T-helper 1 cell treated with Interleukin-12 subunit alpha and Interleukin-12 subunit beta and Interleukin-4 antibody, amounts not matched to agents 30 μg/mL and 1 μg/mL, for 36 hours (primary cell): ENCODE data around the gene BICRA.
"Not testable (repeated sequence)": the region's sequence is repeated elsewhere in the genome, so short reads cannot be mapped to it uniquely, and the experiment has no call there.

Experiments
- H3K27ac Mint-ChIP-seq: one replicate; pipeline ENCODE4 v1.8.0; 2021; ENCODE audit warnings: mild to moderate bottlenecking, mixed read lengths
- H3K27me3 Mint-ChIP-seq: one replicate; pipeline ENCODE4 v1.8.0; 2021; ENCODE audit warnings: low read depth, mixed read lengths
- H3K36me3 Mint-ChIP-seq: one replicate; pipeline ENCODE4 v1.8.0; 2021; ENCODE audit warnings: low read depth, mixed read lengths
- H3K4me1 Mint-ChIP-seq: one replicate; pipeline ENCODE4 v1.8.0; 2021; ENCODE audit warnings: low read depth, mixed read lengths
- H3K4me3 Mint-ChIP-seq: one replicate; pipeline ENCODE4 v1.8.0; 2021; ENCODE audit warnings: mild to moderate bottlenecking, moderate library complexity, mixed read lengths
- H3K9me3 Mint-ChIP-seq: one replicate; pipeline ENCODE4 v1.8.0; 2021; ENCODE audit warnings: mixed read lengths

BICRA gene

DNA sequence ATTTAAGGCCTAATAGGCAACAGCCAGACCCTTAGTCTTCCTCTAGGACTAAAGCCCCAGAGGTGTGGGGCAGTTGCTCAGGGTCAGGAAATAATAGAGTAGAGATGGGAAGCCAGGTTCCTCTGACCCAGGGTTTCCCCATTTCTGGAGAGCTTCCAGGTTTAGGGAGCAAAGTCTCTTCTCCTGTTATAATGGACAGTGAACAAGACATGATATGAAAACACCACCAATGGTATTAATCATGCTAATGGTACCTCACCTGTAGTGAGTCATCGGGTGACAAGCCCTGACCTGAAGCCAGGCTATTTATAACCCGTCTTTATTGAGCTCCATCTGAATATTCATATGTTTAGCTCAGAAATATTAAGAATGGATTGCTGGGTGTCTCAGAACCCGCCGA, 24.6 kb downstream of the BICRA start:
- peaks cover 9% of the 10 kb centered on the region for H3K4me1 Mint-ChIP-seq
- no peak overlapping the region for H3K27ac Mint-ChIP-seq
- no peaks in the 10 kb centered on the region for H3K9me3 Mint-ChIP-seq
- H3K36me3 Mint-ChIP-seq, result peaks cover 5% of the 10 kb centered on the region
- no peak overlapping the region for H3K4me3 Mint-ChIP-seq
- H3K27me3 Mint-ChIP-seq, result no peaks in the 10 kb centered on the region

DNA sequence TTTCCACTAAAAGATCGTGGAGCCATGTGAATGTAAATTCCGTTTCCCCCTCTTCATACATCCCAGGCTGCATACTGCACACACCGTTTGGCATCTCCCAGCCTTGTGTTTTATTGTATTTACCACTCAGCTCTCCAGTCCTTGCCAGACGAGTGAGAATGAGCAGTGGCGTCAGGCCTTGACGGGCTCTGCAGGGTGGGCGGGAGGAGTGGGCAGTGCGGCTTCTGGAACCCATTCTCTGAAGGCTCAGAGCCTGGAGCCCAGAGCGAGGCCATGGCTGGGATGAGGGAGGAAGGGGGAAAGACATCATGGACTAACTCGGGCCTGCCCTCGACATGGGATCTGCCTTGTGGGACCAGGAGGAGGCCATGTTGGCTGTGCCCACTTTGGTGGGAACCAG, 25.1 kb downstream of the BICRA start:
- Mint-ChIP-seq H3K4me1 (peaks cover 9% of the 10 kb centered on the region), H3K4me3 (no peak overlapping the region), H3K27me3 (no peaks in the 10 kb centered on the region), H3K9me3 (no peaks in the 10 kb centered on the region), H3K27ac (no peak overlapping the region), H3K36me3 (peaks cover 5% of the 10 kb centered on the region)

DNA sequence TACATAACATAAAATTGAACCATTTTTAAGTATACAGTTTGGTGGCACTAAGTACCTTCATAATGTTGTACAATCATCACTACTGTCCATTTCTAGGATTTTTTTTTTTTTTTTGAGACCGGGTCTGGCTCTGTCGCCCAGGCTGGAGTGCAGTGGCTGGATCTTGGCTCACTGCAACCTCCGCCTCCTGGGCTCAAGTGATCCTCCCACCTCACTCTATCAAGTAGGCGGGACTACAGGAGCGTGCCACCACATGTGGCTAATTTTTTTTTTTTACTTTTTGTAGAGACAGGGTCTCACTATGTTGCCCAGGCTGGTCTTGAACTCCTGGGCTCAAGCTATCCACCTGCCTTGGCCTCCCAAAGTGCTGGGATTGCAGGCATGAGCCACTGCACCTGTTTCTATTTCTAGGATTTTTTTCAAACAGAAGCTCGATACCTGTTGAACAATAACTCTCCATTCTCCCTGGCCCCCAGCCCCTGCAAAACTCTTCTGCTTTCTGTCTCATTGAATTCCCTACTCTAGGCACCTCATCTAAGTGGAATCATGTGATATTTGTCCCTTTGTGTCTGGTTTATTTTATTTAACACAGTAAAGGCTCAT, 26.3 kb downstream of the BICRA start:
- H3K27ac Mint-ChIP-seq, H3K9me3 Mint-ChIP-seq, H3K27me3 Mint-ChIP-seq, H3K4me3 Mint-ChIP-seq, H3K36me3 Mint-ChIP-seq: not testable (repeated sequence)
- peaks cover 10% of the 10 kb centered on the region for H3K4me1 Mint-ChIP-seq

DNA sequence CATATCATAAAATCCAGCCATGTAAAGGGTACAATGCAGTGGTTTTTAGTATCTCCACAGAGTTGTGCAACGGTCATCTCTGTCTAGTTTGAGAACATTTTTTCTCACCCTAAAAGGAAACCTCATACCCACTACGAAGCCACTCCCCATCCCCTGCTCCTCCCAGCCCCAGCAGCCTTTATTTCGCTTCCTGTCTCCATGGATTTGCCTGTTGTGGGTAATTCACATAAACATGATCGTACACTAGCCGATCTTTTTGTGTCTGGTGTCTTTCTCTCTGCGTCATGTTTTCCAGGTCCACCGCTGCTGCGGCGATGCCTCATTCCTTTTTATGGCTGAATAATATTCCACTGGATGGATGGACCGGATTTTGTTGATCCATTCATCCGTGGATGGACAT, 28.6 kb downstream of the BICRA start:
- H3K36me3 Mint-ChIP-seq, result peaks cover 5% of the 10 kb centered on the region
- H3K9me3 Mint-ChIP-seq, result no peaks in the 10 kb centered on the region
- H3K4me1 Mint-ChIP-seq, result peaks cover 10% of the 10 kb centered on the region
- no peak overlapping the region for H3K4me3 Mint-ChIP-seq
- H3K27me3 Mint-ChIP-seq, result no peaks in the 10 kb centered on the region
- no peak overlapping the region for H3K27ac Mint-ChIP-seq

DNA sequence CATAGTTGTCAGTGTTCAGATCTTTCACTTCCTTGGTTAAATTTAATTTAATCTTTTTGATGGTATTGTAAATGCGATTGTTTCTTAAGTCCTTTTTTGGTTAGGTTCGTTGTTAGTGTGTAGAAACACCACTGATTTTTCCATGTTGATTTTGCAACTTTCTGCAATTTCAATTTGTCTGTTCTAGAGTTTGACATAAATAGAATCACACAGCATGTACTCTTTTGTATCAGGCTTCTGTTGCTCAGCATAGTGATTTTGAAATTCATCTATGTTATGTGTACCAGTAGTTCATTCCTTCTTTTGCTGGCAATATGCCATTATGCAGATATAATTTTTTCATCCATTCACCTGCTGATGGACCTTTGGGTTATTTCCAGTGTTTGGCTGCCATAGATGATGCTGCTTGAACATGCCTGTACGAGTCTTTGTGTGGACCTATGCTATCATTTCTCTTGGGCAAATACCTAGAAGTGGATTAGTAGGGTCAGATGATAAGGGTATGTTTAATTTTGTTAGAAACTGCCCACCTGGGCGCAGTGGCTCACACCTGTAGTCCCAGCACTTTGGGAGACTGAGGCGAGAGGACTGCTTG, 33.1 kb downstream of the BICRA start:
- H3K27ac Mint-ChIP-seq, result no peak overlapping the region
- H3K9me3 Mint-ChIP-seq, result no peaks in the 10 kb centered on the region
- no peak overlapping the region for H3K4me3 Mint-ChIP-seq
- H3K27me3 Mint-ChIP-seq, result no peaks in the 10 kb centered on the region
- H3K36me3 Mint-ChIP-seq, result peaks cover 11% of the 10 kb centered on the region
- H3K4me1 Mint-ChIP-seq, result peaks cover 11% of the 10 kb centered on the region

DNA sequence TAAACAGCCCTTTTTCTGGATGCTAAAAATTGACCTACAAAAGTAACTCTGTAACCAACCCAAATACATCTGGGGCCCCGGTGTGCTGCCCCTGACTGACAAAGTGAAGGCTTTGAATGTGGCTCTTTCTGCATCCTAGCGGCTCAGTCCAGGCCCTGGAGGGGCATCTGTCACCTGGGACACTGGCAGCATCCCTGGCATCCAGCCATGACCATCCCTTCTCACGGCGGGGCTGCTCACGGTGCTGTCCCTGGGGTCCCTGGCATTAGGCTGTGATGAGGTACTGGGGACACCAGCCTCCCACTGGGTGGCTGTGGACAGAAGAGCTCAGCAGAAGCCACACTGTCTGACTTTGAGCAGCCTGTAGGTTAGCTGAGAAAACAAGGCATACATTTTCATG, 34.3 kb downstream of the BICRA start:
- Mint-ChIP-seq H3K4me1 (peaks cover 8% of the 10 kb centered on the region), H3K9me3 (no peaks in the 10 kb centered on the region), H3K4me3 (no peak overlapping the region), H3K27me3 (no peaks in the 10 kb centered on the region), H3K36me3 (peaks cover 12% of the 10 kb centered on the region), H3K27ac (no peak overlapping the region)

DNA sequence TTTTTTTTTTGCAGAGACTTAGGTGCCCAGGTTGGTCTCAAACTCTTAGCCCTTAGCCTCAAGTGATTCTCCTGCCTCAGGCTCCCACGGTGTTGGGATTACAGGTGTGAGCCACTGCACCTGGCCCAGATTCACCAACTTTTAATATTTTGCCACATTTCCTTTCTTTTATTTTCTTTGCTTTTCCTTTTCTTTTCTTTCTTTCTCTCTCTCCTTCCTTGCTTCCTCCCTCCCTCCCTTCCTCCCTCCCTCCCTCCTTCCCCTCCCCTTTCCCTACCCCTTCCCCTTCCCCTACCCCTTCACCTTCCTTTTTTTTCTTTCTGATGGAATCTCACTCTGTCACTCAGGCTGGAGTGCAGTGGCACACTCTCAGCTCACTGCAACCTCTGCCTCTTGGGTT, 35.3 kb downstream of the BICRA start:
- Mint-ChIP-seq H3K36me3 (peaks cover 12% of the 10 kb centered on the region), H3K27me3 (no peaks in the 10 kb centered on the region), H3K9me3 (no peaks in the 10 kb centered on the region), H3K27ac (no peak overlapping the region), H3K4me1 (peaks cover 5% of the 10 kb centered on the region), H3K4me3 (no peak overlapping the region)

DNA sequence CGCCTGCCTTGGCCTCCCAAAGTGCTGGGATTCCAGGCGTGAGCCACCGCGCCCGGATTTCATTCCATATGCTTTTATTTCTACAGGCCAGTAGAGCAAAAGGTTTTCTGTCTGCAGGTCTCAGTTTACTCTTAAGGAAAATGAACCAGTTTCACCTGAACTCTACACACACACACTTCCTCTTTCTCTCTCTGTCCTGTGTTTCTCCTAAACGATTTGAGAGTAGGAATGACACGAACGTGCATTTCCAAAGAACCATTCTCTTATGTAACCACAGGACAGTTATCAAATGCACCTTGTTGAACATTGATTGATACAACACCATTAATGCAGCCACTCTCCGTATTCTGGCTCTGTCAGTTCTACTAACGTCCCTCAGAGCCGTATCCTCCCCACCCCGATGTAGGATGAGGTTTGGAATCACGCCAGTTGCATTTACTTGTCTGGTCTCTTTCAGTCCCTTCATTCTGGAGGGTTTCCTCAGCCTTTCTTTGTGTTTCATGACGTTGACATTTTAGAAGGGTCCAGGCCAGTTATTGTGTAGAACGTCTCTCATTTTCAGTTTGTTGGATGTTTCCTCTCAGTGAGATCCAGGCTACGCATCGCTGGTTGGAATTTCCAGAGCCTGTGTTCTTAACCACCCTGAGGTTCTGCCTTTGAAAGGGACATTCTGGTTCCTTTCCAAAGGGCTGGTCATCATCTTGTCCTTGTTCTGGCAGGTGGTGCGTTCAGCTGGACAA, 36.0 kb downstream of the BICRA start:
- no peak overlapping the region for H3K4me3 Mint-ChIP-seq
- no peaks in the 10 kb centered on the region for H3K27me3 Mint-ChIP-seq
- peaks cover 12% of the 10 kb centered on the region for H3K36me3 Mint-ChIP-seq
- no peak overlapping the region for H3K27ac Mint-ChIP-seq
- no peaks in the 10 kb centered on the region for H3K9me3 Mint-ChIP-seq
- H3K4me1 Mint-ChIP-seq, result peaks cover 5% of the 10 kb centered on the region

DNA sequence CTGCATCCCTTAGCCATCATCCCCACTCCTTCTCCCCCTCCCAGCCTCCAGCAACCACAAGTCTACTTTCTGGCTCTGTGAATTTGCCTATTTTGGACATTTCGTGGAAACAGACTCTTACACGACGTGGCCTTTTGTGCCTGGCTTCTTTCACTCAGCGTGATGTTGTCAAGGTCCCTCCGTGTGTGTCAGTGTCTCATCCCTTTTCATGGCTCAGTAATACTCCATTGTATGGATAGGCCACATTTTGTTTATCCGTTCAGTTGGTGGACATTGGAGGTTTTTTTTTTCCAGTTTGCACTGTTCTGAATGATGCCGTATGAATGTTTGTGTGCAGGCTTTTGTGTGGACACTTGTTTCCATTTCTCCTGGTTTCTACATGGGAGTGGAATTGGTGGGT, 38.0 kb downstream of the BICRA start:
- peaks cover 6% of the 10 kb centered on the region for H3K4me1 Mint-ChIP-seq

DNA sequence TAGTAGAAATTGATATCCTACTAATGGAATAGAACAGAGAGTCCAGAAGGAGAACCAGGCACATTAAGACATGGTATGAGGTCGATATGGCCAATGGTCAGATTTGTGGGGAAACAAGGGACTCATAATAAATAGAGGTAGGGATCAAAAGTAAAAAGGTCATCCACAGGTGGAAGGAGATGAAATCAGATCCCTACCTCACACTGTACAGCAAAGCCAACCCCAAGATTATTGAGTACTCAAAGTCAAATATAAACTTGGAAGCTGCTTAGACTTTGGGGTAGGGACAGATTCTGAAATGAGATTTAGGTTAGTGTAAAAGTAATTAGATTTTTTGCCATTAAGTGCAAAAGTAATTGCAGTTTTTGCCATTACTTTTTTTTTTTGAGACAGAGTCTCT, 40.7 kb downstream of the BICRA start:
- Mint-ChIP-seq H3K4me3 (no peak overlapping the region), H3K4me1 (peaks cover 6% of the 10 kb centered on the region), H3K27ac (no peak overlapping the region), H3K9me3 (no peaks in the 10 kb centered on the region), H3K36me3 (peaks cover 18% of the 10 kb centered on the region), H3K27me3 (no peaks in the 10 kb centered on the region)

More for the DNA sequence above, 38.0 kb downstream of the BICRA start:
- Mint-ChIP-seq H3K4me3 (no peak overlapping the region), H3K27me3 (no peaks in the 10 kb centered on the region), H3K36me3 (peaks cover 14% of the 10 kb centered on the region), H3K27ac (no peak overlapping the region), H3K9me3 (no peaks in the 10 kb centered on the region)

DNA sequence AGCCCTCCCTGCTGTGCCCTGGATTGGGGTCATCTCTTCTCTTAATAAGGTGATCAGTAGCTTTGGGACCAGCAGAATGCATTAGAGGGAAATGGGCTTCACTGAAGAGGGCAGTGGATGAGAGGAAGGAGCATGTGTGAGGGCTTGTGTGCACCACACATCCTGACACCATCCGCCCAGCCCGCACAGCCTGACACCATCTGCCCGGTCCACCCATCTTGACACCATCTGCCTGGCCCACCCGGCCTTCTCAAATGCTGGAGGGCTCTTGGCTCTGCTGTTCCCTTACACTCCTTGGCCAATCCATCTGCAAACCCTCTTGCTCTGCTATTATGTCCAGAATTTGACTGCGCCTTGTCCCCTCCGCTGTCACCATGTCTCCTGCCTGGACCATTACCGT, 41.8 kb downstream of the BICRA start:
- H3K4me1 Mint-ChIP-seq, result peaks cover 2% of the 10 kb centered on the region
- no peak overlapping the region for H3K4me3 Mint-ChIP-seq
- H3K9me3 Mint-ChIP-seq, result no peaks in the 10 kb centered on the region
- H3K36me3 Mint-ChIP-seq, result peaks cover 12% of the 10 kb centered on the region
- H3K27me3 Mint-ChIP-seq, result no peaks in the 10 kb centered on the region
- H3K27ac Mint-ChIP-seq, result no peak overlapping the region

DNA sequence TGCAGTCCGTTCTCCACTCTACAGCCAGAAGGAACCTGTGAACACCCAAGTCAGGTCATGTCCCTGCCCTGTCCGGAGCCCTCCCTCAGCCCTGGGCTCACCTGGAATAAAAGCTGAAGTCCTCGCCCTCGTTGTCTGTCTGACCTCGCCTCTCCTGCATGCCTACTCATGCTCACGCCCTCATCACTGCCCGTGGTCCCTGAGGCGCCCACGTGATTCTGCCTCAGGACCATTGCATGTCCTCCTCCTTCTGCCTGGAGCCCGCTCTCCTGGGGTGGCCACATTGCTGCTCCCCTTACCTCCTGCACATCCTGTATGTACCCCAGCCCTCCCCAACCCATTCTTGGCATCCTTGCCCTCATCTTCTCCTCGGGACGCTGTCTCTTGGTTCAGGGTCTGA, 42.2 kb downstream of the BICRA start:
- H3K9me3 Mint-ChIP-seq, result no peaks in the 10 kb centered on the region
- H3K4me3 Mint-ChIP-seq, result no peak overlapping the region
- peaks cover 2% of the 10 kb centered on the region for H3K4me1 Mint-ChIP-seq
- no peaks in the 10 kb centered on the region for H3K27me3 Mint-ChIP-seq
- H3K27ac Mint-ChIP-seq, result no peak overlapping the region
- H3K36me3 Mint-ChIP-seq, result peaks cover 12% of the 10 kb centered on the region

DNA sequence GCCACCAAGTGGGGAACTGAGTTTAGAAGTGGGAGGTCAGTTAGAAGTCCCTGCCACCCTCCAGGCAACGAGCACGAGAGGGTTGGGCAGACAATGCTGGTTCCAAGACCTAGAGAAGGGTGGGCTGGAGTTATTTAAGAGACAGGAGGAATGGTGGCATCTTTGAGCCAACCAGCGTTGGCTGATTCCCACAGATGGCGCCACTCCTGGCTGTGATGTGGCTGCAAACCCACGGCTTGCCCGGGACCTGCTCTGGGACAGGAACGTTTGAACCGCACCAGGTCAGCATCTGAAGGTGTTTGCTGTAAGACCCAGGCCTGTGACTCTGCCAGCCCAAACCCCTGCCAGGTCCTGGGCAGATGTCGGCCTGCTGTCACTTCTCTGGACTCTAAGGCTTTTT, 42.8 kb downstream of the BICRA start:
- Mint-ChIP-seq H3K9me3 (no peaks in the 10 kb centered on the region), H3K4me3 (no peak overlapping the region), H3K36me3 (peaks cover 12% of the 10 kb centered on the region), H3K27me3 (no peaks in the 10 kb centered on the region), H3K4me1 (peaks cover 2% of the 10 kb centered on the region), H3K27ac (no peak overlapping the region)

DNA sequence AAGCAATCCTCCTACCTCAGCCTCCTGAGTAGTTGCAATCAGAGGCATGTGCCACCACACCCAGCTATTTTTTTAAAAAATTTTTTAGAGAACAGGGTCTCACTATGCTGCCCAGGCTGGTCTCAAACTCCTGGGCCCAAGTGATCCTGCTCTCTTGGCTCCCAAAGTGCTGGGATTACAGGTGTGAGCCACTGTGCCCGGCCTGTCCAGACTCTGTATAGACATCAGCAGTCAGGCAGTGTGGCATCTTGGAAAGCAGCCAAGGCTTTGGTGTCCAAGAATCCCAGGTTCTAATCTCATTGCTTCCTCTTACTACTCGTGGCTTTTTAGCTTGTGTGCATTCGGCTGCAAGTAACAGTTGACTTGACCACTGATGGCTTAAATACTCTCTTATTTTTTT, 43.4 kb downstream of the BICRA start:
- Mint-ChIP-seq H3K4me3 (no peak overlapping the region), H3K9me3 (no peaks in the 10 kb centered on the region), H3K27ac (no peak overlapping the region), H3K36me3 (peaks cover 8% of the 10 kb centered on the region), H3K4me1 (peaks cover 2% of the 10 kb centered on the region), H3K27me3 (no peaks in the 10 kb centered on the region)

DNA sequence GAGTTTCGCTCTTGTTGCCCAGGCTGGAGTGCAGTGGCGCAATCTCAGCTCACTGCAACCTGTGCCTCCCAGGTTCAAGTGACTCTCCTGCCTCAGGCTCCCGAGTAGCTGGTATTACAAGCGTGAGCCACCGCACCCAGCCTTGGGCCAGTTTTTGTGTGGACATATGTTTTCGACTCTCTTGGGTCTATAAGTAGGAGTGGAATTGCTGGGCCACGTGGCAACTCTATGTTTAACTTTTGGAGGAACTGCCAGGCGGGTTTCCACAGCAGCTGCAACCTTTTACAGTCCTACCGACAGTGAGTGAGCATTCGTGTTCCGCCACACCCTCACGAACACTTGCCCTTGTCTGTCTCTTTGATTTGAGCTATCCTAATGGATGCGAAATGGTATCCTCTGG, 44.9 kb downstream of the BICRA start:
- H3K27ac Mint-ChIP-seq, result no peak overlapping the region
- no peak overlapping the region for H3K4me3 Mint-ChIP-seq
- H3K9me3 Mint-ChIP-seq, result no peaks in the 10 kb centered on the region
- peaks cover 8% of the 10 kb centered on the region for H3K36me3 Mint-ChIP-seq
- no peaks in the 10 kb centered on the region for H3K27me3 Mint-ChIP-seq
- H3K4me1 Mint-ChIP-seq, result peaks cover 2% of the 10 kb centered on the region
